ENCODE measurements around the gene MKI67.

DNA sequence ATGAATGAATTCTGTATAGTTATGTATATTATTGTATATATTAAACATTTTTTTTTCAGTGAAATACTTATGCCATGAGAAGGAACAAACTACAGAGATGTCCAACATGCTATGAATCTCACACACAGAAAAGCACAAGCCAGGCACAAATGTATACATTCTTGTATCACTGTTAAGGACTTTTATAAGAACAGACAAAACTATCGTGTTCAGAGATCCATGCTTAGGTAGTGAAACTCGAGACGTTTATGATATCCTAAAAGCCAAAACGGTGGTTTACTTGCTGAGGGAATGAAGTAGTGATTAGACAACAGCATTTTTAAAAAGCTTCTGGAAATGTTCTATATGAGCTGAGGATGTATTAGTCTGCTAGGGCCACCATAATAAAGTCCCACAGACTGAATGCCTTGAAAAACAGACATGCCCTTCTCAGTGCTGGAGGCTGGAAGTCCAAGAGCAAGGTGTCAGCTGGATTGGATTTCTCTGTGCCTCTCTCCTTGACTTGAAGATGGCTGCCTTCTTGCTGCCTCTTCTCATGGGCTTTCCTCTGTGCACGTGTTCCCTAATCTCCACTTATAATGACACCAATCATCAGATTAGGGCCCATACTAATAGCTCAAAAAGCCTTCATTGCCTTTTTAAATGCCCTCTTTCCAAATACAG is 4.3 kb downstream of the MKI67 start:
- TF ChIP-seq, protein P1, sequence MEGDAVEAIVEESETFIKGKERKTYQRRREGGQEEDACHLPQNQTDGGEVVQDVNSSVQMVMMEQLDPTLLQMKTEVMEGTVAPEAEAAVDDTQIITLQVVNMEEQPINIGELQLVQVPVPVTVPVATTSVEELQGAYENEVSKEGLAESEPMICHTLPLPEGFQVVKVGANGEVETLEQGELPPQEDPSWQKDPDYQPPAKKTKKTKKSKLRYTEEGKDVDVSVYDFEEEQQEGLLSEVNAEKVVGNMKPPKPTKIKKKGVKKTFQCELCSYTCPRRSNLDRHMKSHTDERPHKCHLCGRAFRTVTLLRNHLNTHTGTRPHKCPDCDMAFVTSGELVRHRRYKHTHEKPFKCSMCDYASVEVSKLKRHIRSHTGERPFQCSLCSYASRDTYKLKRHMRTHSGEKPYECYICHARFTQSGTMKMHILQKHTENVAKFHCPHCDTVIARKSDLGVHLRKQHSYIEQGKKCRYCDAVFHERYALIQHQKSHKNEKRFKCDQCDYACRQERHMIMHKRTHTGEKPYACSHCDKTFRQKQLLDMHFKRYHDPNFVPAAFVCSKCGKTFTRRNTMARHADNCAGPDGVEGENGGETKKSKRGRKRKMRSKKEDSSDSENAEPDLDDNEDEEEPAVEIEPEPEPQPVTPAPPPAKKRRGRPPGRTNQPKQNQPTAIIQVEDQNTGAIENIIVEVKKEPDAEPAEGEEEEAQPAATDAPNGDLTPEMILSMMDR (IDR thresholded peaks at IDR 0.05): no peak
- TF ChIP-seq POLR2A (IDR thresholded peaks at IDR 0.05): no peak
